HG03565 (cell line): ENCODE measurements around the gene PSAP.
A peak's percentile ranks its signal among the peaks of the same experiment; 100 is the strongest.

Experiments
- ATAC-seq: cut with Tn5 transposase; IDR thresholded peaks from one replicate; pipeline ENCODE4 v1.9.1; 2021; ENCODE audit warnings: mild to moderate bottlenecking, moderate library complexity; ENCODE audit not compliant: unreplicated experiment

Gene PSAP

GRCh38 chr10:71811351-71811750 lies 39.7 kb downstream of the PSAP start:
- ATAC-seq, result no peak

- no peak for ATAC-seq
Measured at GRCh38 chr10:71810048-71810750, 40.9 kb downstream of the PSAP start.

- no peak for ATAC-seq
Measured at GRCh38 chr10:71809628-71810027, 41.4 kb downstream of the PSAP start.

- no peak for ATAC-seq
Measured at GRCh38 chr10:71807557-71808510, 43.2 kb downstream of the PSAP start.

- ATAC-seq, result no peak
Measured at GRCh38 chr10:71806704-71807556, 44.1 kb downstream of the PSAP start.

- no peak for ATAC-seq
Measured at GRCh38 chr10:71805776-71806703, 45.0 kb downstream of the PSAP start.

- ATAC-seq, result no peak
Measured at GRCh38 chr10:71804077-71804476, 47.0 kb downstream of the PSAP start.

- ATAC-seq, result no peak
Measured at GRCh38 chr10:71802715-71803488, 48.1 kb downstream of the PSAP start.

- no peak for ATAC-seq
Measured at GRCh38 chr10:71802235-71802634, 48.8 kb downstream of the PSAP start.

GRCh38 chr10:71801361-71801760 lies 49.7 kb downstream of the PSAP start:
- peak; percentile 64 for ATAC-seq

- ATAC-seq, result no peak
Measured at GRCh38 chr10:71799608-71800453, 51.2 kb downstream of the PSAP start.

GRCh38 chr10:71799112-71799511 lies 51.9 kb downstream of the PSAP start:
- no peak for ATAC-seq

GRCh38 chr10:71798308-71798624 lies 52.8 kb downstream of the PSAP start:
- ATAC-seq, result no peak

GRCh38 chr10:71797533-71798307 lies 53.3 kb downstream of the PSAP start:
- ATAC-seq, result no peak

GRCh38 chr10:71796749-71797405 lies 54.2 kb downstream of the PSAP start:
- no peak for ATAC-seq

- ATAC-seq, result no peak
Measured at GRCh38 chr10:71795248-71795647, 55.8 kb downstream of the PSAP start.

GRCh38 chr10:71790749-71791440 lies 60.2 kb downstream of the PSAP start:
- no peak for ATAC-seq
